TTC549 (cell line): Measurements from ENCODE around the gene ZDHHC14.
"Not testable (repeated sequence)": the region's sequence is repeated elsewhere in the genome, so short reads cannot be mapped to it uniquely, and the experiment has no call there.

Source experiments
- FAIRE-seq: peaks from 2 replicates; lab custom pipeline; 2012; peaks lifted over from hg19 to GRCh38; lab: Jason Lieb, UNC

Gene ZDHHC14

GRCh38 chr6:157571950-157572349 is 191.0 kb downstream of the ZDHHC14 start:
- no peak for FAIRE-seq

- FAIRE-seq: no peak
Measured at GRCh38 chr6:157574851-157575424, 193.9 kb downstream of the ZDHHC14 start.

GRCh38 chr6:157575436-157576145 is 194.6 kb downstream of the ZDHHC14 start:
- no peak for FAIRE-seq

- FAIRE-seq: not testable (repeated sequence)
Measured at GRCh38 chr6:157576991-157577390, 196.0 kb downstream of the ZDHHC14 start.

- FAIRE-seq: not testable (repeated sequence)
Measured at GRCh38 chr6:157578527-157578926, 197.5 kb downstream of the ZDHHC14 start.

GRCh38 chr6:157579467-157580031 is 198.6 kb downstream of the ZDHHC14 start:
- FAIRE-seq: no peak

GRCh38 chr6:157584036-157584435 is 203.0 kb downstream of the ZDHHC14 start:
- no peak for FAIRE-seq

GRCh38 chr6:157585274-157586087 is 204.5 kb downstream of the ZDHHC14 start:
- no peak for FAIRE-seq

GRCh38 chr6:157586088-157586414 is 205.1 kb downstream of the ZDHHC14 start:
- no peak for FAIRE-seq

GRCh38 chr6:157586476-157587126 is 205.6 kb downstream of the ZDHHC14 start:
- FAIRE-seq: no peak

- no peak for FAIRE-seq
Measured at GRCh38 chr6:157587127-157587926, 206.3 kb downstream of the ZDHHC14 start.

GRCh38 chr6:157590654-157591053 is 209.7 kb downstream of the ZDHHC14 start:
- FAIRE-seq: not testable (repeated sequence)

GRCh38 chr6:157592541-157592940 is 211.6 kb downstream of the ZDHHC14 start:
- FAIRE-seq: no peak

GRCh38 chr6:157592980-157593379 is 212.0 kb downstream of the ZDHHC14 start:
- FAIRE-seq: no peak

GRCh38 chr6:157593596-157593995 is 212.6 kb downstream of the ZDHHC14 start:
- FAIRE-seq: no peak

GRCh38 chr6:157594292-157594691 is 213.3 kb downstream of the ZDHHC14 start:
- no peak for FAIRE-seq

- no peak for FAIRE-seq
Measured at GRCh38 chr6:157595768-157596167, 214.8 kb downstream of the ZDHHC14 start.

GRCh38 chr6:157596461-157596860 is 215.5 kb downstream of the ZDHHC14 start:
- no peak for FAIRE-seq

GRCh38 chr6:157596886-157597285 is 215.9 kb downstream of the ZDHHC14 start:
- FAIRE-seq: no peak

- FAIRE-seq: no peak
Measured at GRCh38 chr6:157597461-157598312, 216.7 kb downstream of the ZDHHC14 start.

- FAIRE-seq: no peak
Measured at GRCh38 chr6:157599191-157599590, 218.2 kb downstream of the ZDHHC14 start.
